BLaER1 (cell line): ENCODE results near the gene HDDC3.

Experiments used
- H3K27ac ChIP-seq: shearing (Covaris generic); formaldehyde crosslinking; 2 replicates; pipeline ENCODE4 v1.8.1; 2022
- H3K27me3 ChIP-seq: shearing (Covaris generic); formaldehyde crosslinking; 2 replicates; pipeline ENCODE4 v1.8.1; 2022
- H3K36me3 ChIP-seq: shearing (Covaris generic); formaldehyde crosslinking; 2 replicates; pipeline ENCODE4 v1.8.1; 2022
- H3K4me1 ChIP-seq: shearing (Covaris generic); formaldehyde crosslinking; 2 replicates; pipeline ENCODE4 v1.8.1; 2022
- H3K4me2 ChIP-seq: shearing (Covaris generic); formaldehyde crosslinking; 2 replicates; pipeline ENCODE4 v1.8.1; 2022
- H3K4me3 ChIP-seq: shearing (Covaris generic); formaldehyde crosslinking; 2 replicates; pipeline ENCODE4 v1.8.1; 2022
- H3K9ac ChIP-seq: shearing (Covaris generic); formaldehyde crosslinking; 2 replicates; pipeline ENCODE4 v1.8.1; 2022
- H3K9me3 ChIP-seq: shearing (Covaris generic); formaldehyde crosslinking; 2 replicates; pipeline ENCODE4 v1.8.1; 2022
- H4K20me1 ChIP-seq: shearing (Covaris generic); formaldehyde crosslinking; 2 replicates; pipeline ENCODE4 v1.8.1; 2022
- Cebpa-rat ChIP-seq: shearing (Covaris generic); IDR thresholded peaks from 2 replicates; pipeline ENCODE4 v1.8.1; 2022

Gene HDDC3

DNA sequence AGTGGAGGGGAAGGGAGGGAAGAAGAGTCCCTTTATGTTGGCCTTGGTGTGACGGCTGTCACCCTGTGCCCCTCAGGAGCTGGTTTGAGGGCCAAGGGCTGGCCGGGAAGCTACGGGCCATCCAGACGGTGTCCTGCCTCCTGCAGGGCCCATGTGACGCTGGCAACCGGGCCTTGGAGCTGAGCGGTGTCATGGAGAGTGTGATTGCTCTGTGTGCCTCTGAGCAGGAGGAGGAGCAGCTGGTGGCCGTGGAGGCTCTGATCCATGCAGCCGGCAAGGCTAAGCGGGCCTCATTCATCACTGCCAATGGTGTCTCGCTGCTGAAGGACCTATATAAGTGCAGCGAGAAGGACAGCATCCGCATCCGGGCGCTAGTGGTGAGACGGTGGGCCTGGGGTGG is 14.2 kb upstream of the HDDC3 start:
- Histone ChIP-seq H3K27ac (no peak overlapping the region), H3K27me3 (no peaks in the 10 kb centered on the region), H3K4me1 (peaks cover 4% of the 10 kb centered on the region; the same call in 1 of the 2 replicates), H3K36me3 (peaks cover 100% of the 10 kb centered on the region), H4K20me1 (peaks cover 26% of the 10 kb centered on the region), H3K9ac (no peak overlapping the region), H3K9me3 (no peaks in the 10 kb centered on the region), H3K4me2 (no peak overlapping the region), H3K4me3 (no peak overlapping the region)
- no peak for TF ChIP-seq Cebpa-rat

DNA sequence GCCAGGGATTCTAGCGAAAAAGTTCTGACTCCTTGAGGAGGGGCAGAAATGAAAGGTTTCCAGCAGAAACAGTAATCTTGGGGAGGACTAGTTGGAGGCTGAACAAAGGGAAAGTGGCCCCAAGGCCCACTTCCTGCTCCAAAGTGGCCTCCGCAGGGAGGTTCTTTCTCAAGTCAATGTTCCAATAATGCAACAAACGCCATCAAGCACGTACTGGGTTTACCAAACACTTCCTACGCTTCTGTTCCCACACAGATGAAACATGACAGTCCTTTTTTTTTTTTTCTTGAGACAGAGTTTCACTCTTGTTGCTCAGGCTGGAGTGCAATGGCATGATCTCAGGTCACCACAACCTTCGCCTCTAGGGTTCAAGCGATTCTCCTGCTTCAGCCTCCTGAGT is 12.7 kb upstream of the HDDC3 start:
- Histone ChIP-seq H4K20me1 (peaks cover 25% of the 10 kb centered on the region), H3K27ac (no peak overlapping the region), H3K4me2 (no peak overlapping the region), H3K4me1 (peaks cover 3% of the 10 kb centered on the region; the same call in 1 of the 2 replicates), H3K9me3 (no peaks in the 10 kb centered on the region), H3K36me3 (peaks cover 100% of the 10 kb centered on the region), H3K9ac (no peak overlapping the region), H3K27me3 (no peaks in the 10 kb centered on the region), H3K4me3 (no peak overlapping the region)
- TF ChIP-seq Cebpa-rat: no peak

DNA sequence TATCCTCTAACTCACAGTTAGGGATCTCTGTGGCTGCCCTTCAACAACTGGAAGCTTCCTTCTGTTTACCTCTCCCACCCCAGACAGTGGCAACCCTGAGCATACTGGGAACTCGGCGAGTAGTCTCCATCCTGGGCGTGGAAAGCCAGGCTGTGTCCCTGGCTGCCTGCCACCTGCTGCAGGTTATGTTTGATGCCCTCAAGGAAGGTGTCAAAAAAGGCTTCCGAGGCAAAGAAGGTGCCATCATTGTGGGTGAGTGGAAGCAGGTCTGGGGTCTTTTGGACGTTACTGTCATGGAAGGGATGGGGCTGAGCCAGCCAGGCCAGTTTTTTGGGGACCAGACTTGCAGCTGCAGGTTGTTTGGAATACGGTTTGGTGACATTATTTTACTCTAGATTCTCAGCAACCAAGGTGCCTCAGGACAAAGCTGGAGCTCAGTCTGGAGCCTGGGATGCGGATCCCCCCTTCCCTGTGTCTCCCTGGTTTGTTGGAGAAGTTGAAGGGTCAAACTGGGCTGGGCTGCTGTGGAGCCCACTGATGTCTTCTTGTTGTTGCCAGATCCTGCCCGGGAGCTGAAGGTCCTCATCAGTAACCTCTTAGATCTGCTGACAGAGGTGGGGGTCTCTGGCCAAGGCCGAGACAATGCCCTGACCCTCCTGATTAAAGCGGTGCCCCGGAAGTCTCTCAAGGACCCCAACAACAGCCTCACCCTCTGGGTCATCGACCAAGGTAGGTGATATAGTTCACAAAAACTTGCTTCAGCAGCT is 10.2 kb upstream of the HDDC3 start:
- Histone ChIP-seq H3K4me3 (no peak overlapping the region), H3K27ac (no peak overlapping the region), H3K4me1 (peaks cover 15% of the 10 kb centered on the region), H3K36me3 (peaks cover 100% of the 10 kb centered on the region), H4K20me1 (peaks cover 6% of the 10 kb centered on the region), H3K4me2 (no peak overlapping the region), H3K9me3 (no peaks in the 10 kb centered on the region), H3K9ac (no peak overlapping the region), H3K27me3 (no peaks in the 10 kb centered on the region)
- no peak for TF ChIP-seq Cebpa-rat

DNA sequence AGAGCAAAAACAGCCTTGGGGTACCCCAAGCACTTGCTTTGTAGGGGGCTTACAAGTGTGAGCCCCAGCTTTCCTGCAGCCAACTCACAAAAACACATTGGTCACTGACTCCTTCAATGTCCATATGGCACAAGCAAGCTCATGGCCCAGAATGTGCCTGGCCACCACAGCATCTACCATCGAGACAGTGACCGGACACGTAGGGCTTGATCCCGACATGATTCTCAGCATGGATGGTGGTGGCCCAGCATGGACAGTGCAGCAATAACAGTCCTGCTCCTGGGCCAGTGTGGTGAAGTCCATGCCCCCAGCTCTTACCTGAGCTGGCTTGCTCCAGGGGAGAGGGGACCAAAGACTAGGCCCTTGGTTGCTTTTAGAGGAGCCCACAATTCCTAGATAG is 8.7 kb upstream of the HDDC3 start:
- Histone ChIP-seq H3K27me3 (no peaks in the 10 kb centered on the region), H4K20me1 (peaks cover 14% of the 10 kb centered on the region), H3K36me3 (peaks cover 99% of the 10 kb centered on the region), H3K4me2 (no peak overlapping the region), H3K9me3 (no peaks in the 10 kb centered on the region), H3K4me3 (no peak overlapping the region), H3K27ac (no peak overlapping the region), H3K4me1 (peaks cover 30% of the 10 kb centered on the region), H3K9ac (0 out of 2 replicates have a peak overlapping the region, but pooled peaks have one; percentile 12)
- no peak for TF ChIP-seq Cebpa-rat

DNA sequence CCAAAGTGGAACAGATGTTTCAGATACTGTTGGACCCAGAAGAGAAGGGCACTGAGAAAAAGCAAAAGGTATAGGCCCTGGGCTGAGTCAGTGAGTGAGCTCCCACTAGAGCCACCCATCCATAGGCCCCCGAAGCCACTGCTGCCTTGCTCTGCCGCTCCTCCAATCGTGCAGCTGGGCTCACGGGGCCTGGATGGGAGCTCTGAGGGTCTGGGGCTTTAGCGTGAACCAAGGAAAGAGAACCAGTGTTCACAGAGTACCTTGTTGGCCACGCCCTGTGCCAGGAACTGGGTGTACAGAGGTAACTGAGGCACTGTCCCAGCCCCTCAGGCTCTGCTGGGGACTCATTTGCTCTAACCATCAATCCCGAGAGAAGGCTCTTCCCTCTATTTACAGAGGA is 7.4 kb upstream of the HDDC3 start:
- peaks cover 21% of the 10 kb centered on the region for H4K20me1 ChIP-seq
- no peak overlapping the region for H3K4me2 ChIP-seq
- TF ChIP-seq Cebpa-rat: no peak
- peaks cover 86% of the 10 kb centered on the region for H3K36me3 ChIP-seq
- H3K4me1 ChIP-seq: peaks cover 36% of the 10 kb centered on the region
- H3K9me3 ChIP-seq: no peaks in the 10 kb centered on the region
- H3K4me3 ChIP-seq: no peak overlapping the region
- no peak overlapping the region for H3K27ac ChIP-seq
- no peaks in the 10 kb centered on the region for H3K27me3 ChIP-seq
- H3K9ac ChIP-seq: no peak overlapping the region

DNA sequence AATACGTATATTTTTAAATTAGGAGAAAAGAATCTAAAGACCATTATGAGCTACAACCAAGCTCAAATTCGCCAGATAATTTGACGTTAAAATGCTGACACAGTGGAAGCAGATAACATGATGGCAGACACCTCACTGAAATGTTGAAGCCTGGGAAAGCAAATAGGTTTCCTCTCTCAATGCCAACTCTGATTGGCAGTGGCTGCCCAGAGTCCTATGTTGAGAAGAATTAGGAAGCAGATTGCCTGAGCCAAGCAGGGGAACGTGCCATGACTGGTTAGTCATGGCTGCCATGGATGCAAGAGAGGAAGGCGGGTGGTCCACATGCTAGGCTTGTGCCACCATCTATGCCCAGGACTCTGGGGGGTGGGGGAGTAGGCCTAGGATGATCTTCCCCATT is 5.9 kb upstream of the HDDC3 start:
- Histone ChIP-seq H3K27me3 (no peaks in the 10 kb centered on the region), H3K27ac (no peak overlapping the region), H3K4me2 (no peak overlapping the region), H3K9me3 (no peaks in the 10 kb centered on the region), H3K36me3 (peaks cover 71% of the 10 kb centered on the region), H4K20me1 (peaks cover 21% of the 10 kb centered on the region), H3K4me1 (peaks cover 49% of the 10 kb centered on the region), H3K9ac (no peak overlapping the region), H3K4me3 (no peak overlapping the region)
- TF ChIP-seq Cebpa-rat: no peak

DNA sequence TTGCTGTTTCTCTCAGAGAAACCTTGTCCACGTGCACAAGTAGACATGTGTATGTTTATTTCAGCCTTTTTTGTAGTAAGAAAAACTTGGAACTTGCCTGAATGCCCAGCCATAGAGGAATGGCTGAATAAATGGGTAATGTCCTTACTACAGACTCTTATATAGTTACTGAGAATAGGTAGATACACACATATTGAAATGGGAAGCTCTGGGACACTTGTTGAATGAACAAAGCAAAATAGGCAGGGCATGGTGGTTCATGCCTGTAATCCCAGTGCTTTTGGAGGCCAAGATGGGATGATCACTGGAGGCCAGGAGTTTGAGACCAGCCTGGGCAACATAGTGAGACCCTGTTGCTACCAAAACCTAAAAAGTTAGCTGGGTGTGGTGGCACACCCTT is 4.5 kb upstream of the HDDC3 start:
- peaks cover 57% of the 10 kb centered on the region for H3K36me3 ChIP-seq
- no peak for TF ChIP-seq Cebpa-rat
- peak overlapping the region; percentile 90 for H3K9ac ChIP-seq
- no peak overlapping the region for H3K27ac ChIP-seq
- H3K27me3 ChIP-seq: no peaks in the 10 kb centered on the region
- H3K4me3 ChIP-seq: no peak overlapping the region
- no peaks in the 10 kb centered on the region for H3K9me3 ChIP-seq
- H3K4me1 ChIP-seq: peaks cover 59% of the 10 kb centered on the region
- H4K20me1 ChIP-seq: peaks cover 21% of the 10 kb centered on the region
- peak overlapping the region; percentile 100 for H3K4me2 ChIP-seq

DNA sequence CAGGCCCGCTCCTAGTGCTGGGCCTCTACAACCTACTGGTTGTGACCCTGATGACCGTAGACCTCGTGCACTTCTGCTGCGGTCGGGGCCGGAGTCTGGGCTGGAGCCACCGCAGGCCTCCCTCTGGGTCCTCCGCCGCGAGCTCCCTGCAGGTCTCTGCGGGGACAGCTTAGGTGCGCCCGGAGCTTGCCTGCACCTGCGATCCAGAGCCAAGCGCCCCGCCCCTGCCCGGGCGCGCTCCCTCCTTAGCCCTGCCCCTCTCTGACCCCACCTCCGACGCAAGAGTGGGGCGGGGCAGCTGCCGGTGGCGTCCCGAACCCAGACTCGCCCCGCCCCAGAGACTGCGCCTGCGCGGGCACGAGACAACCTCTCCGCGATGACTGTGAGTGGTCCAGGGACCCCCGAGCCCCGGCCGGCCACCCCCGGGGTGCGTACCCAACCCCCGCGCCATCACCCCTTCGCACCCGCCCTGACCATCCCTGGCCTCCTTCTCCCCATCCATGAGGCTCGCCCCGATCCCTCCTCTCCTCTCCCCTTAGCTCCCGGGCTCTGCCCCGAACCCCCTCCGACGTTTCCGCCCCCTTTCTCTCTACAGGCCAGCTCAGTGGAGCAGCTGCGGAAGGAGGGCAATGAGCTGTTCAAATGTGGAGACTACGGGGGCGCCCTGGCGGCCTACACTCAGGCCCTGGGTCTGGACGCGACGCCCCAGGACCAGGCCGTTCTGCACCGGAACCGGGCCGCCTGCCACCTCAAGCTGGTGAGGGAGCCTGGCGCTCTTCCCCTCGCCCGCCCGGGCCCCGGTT is 2.8 kb upstream of the HDDC3 start, which contains the start of gene UNC45A:
Gene UNC45A (plus strand): TSS at position 337 of the 803 bp plus-strand sequence. CDS start 40 bp downstream, at position 377.
- peaks cover 74% of the 10 kb centered on the region for H3K4me1 ChIP-seq
- H3K9ac ChIP-seq: peak within 1 kb of the TSS; percentile 90
- H3K36me3 ChIP-seq: peaks cover 40% of the 10 kb centered on the region
- no peaks in the 10 kb centered on the region for H3K9me3 ChIP-seq
- H3K4me2 ChIP-seq: peak within 1 kb of the TSS; percentile 100
- peaks cover 21% of the 10 kb centered on the region for H4K20me1 ChIP-seq
- TF ChIP-seq Cebpa-rat: no peak
- no peaks in the 10 kb centered on the region for H3K27me3 ChIP-seq
- H3K4me3 ChIP-seq: peak within 1 kb of the TSS; percentile 82
- H3K27ac ChIP-seq: peak within 1 kb of the TSS; percentile 73

DNA sequence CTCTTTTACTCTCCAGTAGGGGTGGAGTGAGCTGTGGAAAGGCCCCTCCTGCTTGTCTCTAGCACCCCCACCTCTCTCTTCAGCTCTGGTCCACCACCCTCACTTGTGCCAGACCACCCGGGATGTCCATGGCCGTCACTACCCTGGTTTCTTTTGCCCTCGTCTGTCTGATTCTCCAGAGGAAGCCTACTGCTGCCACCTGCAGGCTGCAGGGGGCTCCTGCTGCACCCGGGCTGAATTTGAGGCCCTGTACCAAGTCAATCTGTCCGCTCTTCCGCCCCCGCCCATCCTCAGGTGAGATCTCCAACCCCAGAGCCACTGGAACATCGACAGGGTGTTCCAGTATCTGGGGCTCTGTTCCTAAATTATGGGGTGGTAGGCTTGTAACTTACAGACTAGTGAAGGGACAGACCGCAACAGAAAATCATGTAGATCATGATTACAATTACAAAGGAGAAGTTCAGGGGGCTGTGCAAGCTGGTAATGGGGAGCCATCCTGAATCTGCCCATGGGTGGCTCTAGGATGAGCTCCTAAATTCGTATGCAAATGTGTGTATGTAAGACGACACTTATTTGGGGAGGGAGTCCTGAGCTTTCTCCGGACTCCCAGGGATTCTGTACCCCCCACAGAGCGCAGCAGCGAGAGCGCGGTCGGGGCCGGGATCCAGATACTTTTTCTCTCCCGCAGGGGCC is 2.1 kb upstream of the HDDC3 start:
- peaks cover 68% of the 10 kb centered on the region for H3K4me1 ChIP-seq
- H3K27ac ChIP-seq: peak overlapping the region; percentile 53; the same call in 1 of the 2 replicates
- H3K36me3 ChIP-seq: peaks cover 33% of the 10 kb centered on the region
- peak overlapping the region; percentile 90; the same call in 1 of the 2 replicates for H3K9ac ChIP-seq
- no peaks in the 10 kb centered on the region for H3K9me3 ChIP-seq
- H4K20me1 ChIP-seq: peaks cover 21% of the 10 kb centered on the region
- peak overlapping the region; percentile 82 for H3K4me3 ChIP-seq
- no peaks in the 10 kb centered on the region for H3K27me3 ChIP-seq
- TF ChIP-seq Cebpa-rat: no peak
- H3K4me2 ChIP-seq: peak overlapping the region; percentile 100
